GM19351 (cell line): ENCODE results near the gene GADD45GIP1.

Experiments
- ATAC-seq: cut with Tn5 transposase; IDR thresholded peaks from one replicate; pipeline ENCODE4 v1.9.1; 2021; ENCODE audit warnings: mild to moderate bottlenecking, moderate library complexity; ENCODE audit not compliant: unreplicated experiment

The GADD45GIP1 gene

DNA sequence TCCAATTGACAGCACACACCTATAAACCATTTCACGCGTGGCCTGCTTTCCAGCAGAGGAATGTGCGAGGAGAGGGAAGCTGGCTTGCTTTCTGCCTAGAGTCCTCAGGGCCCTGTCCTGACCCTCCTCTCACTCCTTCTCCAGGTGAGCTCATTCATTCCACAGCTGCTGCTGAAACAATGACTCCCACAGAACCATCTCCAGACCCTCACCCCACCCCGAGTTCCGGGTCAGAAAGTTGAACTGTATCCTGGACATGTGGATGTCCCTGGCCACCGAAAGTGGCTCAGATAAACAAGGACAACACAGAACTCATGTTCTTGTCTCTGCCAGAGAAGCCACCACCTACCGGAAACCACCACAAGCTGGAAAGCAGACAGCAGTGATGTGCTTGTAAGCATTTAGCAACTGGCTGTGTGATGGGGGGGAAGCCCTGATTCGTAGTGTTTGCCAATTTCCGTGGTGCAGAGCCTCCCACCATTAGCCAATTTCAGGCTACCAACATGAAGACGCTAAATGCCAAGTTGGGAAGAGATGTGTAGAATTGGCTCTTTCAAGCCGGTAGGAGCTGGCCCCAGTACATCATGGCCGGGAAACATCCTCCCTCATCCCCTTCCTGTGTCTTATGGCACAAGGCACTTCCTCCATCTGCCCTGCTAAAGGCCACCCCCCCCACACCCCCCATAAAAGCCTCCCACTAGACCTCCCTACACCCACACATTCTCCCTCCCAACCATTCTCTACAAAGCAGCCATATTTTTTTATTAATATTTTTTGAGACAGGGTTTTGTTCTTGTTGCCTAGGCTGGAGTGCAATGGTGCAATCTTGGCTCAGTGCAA is 43.0 kb downstream of the GADD45GIP1 start:
- ATAC-seq = no peak

DNA sequence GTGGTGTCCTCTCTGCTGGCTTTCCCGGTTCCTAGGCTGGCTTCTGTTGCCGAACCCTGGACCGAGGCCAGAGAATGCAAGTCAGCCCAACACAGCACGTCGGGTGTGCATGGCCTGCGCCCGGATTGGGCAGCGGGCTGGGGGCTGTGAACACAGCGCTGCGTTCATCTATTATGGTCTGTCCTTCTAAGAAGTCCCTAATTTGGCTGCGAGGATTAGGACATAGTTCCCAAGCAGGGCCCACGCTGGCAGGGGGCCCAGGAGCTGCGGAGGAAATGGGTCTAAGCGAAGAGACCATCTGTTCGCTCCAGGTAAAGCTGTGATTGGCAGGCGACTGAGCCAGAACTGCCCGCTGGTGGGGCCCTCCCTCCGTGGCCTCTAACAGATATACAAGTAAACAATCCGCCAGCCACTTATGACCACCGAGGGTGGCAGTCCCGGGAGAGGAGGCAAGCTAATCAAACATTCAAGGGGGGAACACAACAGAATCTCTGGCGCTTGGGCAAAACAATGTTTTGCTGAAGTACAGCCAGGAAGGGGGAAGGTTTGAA is 43.9 kb downstream of the GADD45GIP1 start:
- ATAC-seq = no peak

DNA sequence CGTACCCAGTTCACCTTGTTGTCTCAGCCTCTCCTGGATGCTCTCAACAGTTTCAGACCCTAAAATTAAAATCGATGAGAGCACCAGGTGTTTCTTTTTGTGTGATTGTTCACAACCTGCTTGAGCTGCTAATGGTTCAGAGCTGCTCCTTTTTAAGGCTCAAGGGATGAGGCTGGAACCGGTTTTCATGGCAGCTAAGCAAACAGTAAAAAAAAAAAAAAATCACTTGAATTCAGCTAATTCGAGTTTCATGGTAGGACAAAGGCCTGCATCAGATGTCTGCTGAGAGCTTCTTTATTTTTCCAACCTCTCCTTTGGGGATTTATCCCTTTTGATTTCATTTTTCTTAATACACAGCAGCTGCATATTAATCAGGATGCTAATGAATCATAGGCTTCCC is 44.5 kb downstream of the GADD45GIP1 start:
- no peak for ATAC-seq

DNA sequence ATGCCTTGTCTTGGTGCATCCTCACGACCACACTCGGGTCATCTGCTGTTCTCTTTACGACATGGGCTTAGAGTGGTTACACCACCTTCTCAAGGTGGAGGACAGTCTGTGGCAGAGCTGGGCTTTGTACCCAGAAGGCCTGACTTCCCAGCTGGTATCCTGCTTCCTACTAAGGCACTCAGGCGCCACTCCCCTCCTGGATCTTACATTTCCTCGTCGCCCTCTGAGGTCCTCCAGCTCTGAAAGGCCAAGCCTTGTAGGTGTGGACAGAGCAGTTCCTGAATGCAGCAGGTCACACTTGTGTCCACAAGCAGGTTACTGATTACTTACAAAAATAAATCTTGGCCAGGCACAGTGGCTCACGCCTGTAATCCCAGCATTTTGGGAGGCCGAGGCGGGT is 49.9 kb downstream of the GADD45GIP1 start:
- ATAC-seq = no peak
